CD14-positive monocyte (primary cell): ENCODE results near the gene F2R. TPM values are rescaled to one million over a fixed set of nuclear protein-coding genes. Genes with fewer than 3 reads are reported as not detected.
A peak's percentile ranks its signal among the peaks of the same experiment; 100 is the strongest.

Experiments used
- DNase-seq, 3 donors: peaks; one replicate each; pipeline ENCODE4 v3.0.0-alpha.2; 2011 to 2022
- H2AFZ ChIP-seq: 2 replicates; pipeline ENCODE4 v1.6.0; 2012; ENCODE audit warnings: mild to moderate bottlenecking, low read depth, low read length, inconsistent platforms; ENCODE audit not compliant: insufficient read depth, poor library complexity, severe bottlenecking
- H3K27ac ChIP-seq, 2 donors: 1 replicate in 1 of 2; 2 replicates in 1 of 2; pipeline ENCODE4 v1.5.1; 2012 to 2013; ENCODE audit warnings: low read length in 2 of 2, control low read depth in 1 of 2, inconsistent platforms in 1 of 2, low read depth in 1 of 2, mild to moderate bottlenecking in 1 of 2
- H3K27me3 ChIP-seq, 2 donors: one replicate each; pipeline versions ENCODE4 v1.6.0 to v1.6.1; 2011 to 2013; ENCODE audit warnings: low read length in 2 of 2; ENCODE audit not compliant: control insufficient read depth in 2 of 2, insufficient read depth in 2 of 2
- H3K36me3 ChIP-seq, 2 donors: replicated peaks in 1 of 2; 1 replicate in 1 of 2; 2 replicates in 1 of 2; pipeline versions ENCODE4 v1.5.1 to v1.6.1; 2012 to 2013; ENCODE audit warnings: low read length in 2 of 2, control low read depth in 1 of 2, inconsistent platforms in 1 of 2, mild to moderate bottlenecking in 1 of 2; ENCODE audit not compliant: insufficient read depth in 2 of 2, control insufficient read depth in 1 of 2
- H3K4me1 ChIP-seq, 2 donors: 1 replicate in 1 of 2; 2 replicates in 1 of 2; pipeline versions ENCODE4 v1.5.1 to v1.6.1; 2012 to 2013; ENCODE audit warnings: low read length in 2 of 2, control low read depth in 1 of 2, inconsistent platforms in 1 of 2, mild to moderate bottlenecking in 1 of 2, moderate library complexity in 1 of 2; ENCODE audit not compliant: insufficient read depth in 2 of 2, control insufficient read depth in 1 of 2
- H3K4me2 ChIP-seq: replicated peaks from 2 replicates; pipeline ENCODE3; 2012; ENCODE audit warnings: low read length, moderate library complexity, mild to moderate bottlenecking; ENCODE audit not compliant: poor library complexity, severe bottlenecking; ENCODE audit errors: extremely low read depth
- H3K4me3 ChIP-seq, 3 experiments: fragments of 200-600 bp in 1 of 3; sonication (generic) in 1 of 3; replicated peaks in 1 of 3; 1 replicate in 2 of 3; 2 replicates in 1 of 3; pipeline ENCODE4 v1.5.1; 2011 to 2013; ENCODE audit warnings: low read length in 3 of 3, mild to moderate bottlenecking in 3 of 3, control low read depth in 2 of 3, low read depth in 2 of 3, inconsistent platforms in 1 of 3, moderate library complexity in 1 of 3
- H3K79me2 ChIP-seq: 2 replicates; pipeline ENCODE4 v1.6.0; 2012; ENCODE audit warnings: mild to moderate bottlenecking, control low read depth, inconsistent platforms, low read length, moderate library complexity; ENCODE audit not compliant: insufficient read depth
- H3K9ac ChIP-seq: 2 replicates; pipeline ENCODE4 v1.6.0; 2017; ENCODE audit warnings: low read length, mild to moderate bottlenecking; ENCODE audit not compliant: insufficient read depth, poor library complexity, severe bottlenecking
- H3K9me3 ChIP-seq, 2 donors: replicated peaks in 1 of 2; 1 replicate in 1 of 2; 2 replicates in 1 of 2; pipeline versions ENCODE4 v1.5.1 to v1.6.1; 2012 to 2013; ENCODE audit warnings: low read length in 2 of 2, control low read depth in 1 of 2; ENCODE audit not compliant: control insufficient read depth in 1 of 2, insufficient read depth in 1 of 2
- H4K20me1 ChIP-seq: 2 replicates; pipeline ENCODE4 v1.6.0; 2012; ENCODE audit warnings: mild to moderate bottlenecking, low read length, control low read depth, moderate library complexity; ENCODE audit not compliant: insufficient read depth
- H3K27ac Mint-ChIP-seq, 7 donors: one replicate each; pipeline ENCODE4 v1.8.0; 2020; ENCODE audit warnings: mild to moderate bottlenecking in 7 of 7, mixed read lengths in 7 of 7, moderate library complexity in 6 of 7, inconsistent platforms in 2 of 7
- H3K27me3 Mint-ChIP-seq, 3 donors: one replicate each; pipeline ENCODE4 v1.8.0; 2021 to 2022; ENCODE audit warnings: low read depth in 3 of 3, mild to moderate bottlenecking in 3 of 3, mixed read lengths in 3 of 3, moderate library complexity in 3 of 3, inconsistent platforms in 1 of 3
- H3K36me3 Mint-ChIP-seq, 2 donors: one replicate each; pipeline ENCODE4 v1.8.0; 2020; ENCODE audit warnings: mixed read lengths in 2 of 2, inconsistent platforms in 1 of 2, mild to moderate bottlenecking in 1 of 2
- H3K4me1 Mint-ChIP-seq: one replicate; pipeline ENCODE4 v1.8.0; 2020; ENCODE audit warnings: mild to moderate bottlenecking, mixed read lengths
- H3K4me3 Mint-ChIP-seq, 2 donors: one replicate each; pipeline ENCODE4 v1.8.0; 2020; ENCODE audit warnings: mild to moderate bottlenecking in 2 of 2, mixed read lengths in 2 of 2, moderate library complexity in 1 of 2
- H3K9me3 Mint-ChIP-seq, 7 donors: one replicate each; pipeline ENCODE4 v1.8.0; 2020 to 2022; ENCODE audit warnings: mixed read lengths in 7 of 7, mild to moderate bottlenecking in 6 of 7, moderate library complexity in 6 of 7, inconsistent platforms in 2 of 7
- CTCF ChIP-seq: fragments of 200-600 bp; IDR thresholded peaks from one replicate; pipeline ENCODE4 v1.8.0; 2022; ENCODE audit warnings: antibody characterized with exemption, mild to moderate bottlenecking
- WGBS: methylation state at CpG from one replicate; pipeline ENCODE4 v1.1.5; 2013; ENCODE audit warnings: missing lambda C conversion rate; ENCODE audit not compliant: insufficient coverage; 5-methylcytosine and 5-hydroxymethylcytosine counted together
- intact Hi-C, 2 donors: fragments of 100-400 bp; cut with micrococcal nuclease; formaldehyde crosslinking; loops; one replicate each; pipeline versions ENCODE4 v1.15.0 to v1.15.1; 2023
- polyA plus RNA-seq, 3 donors: library from polyadenylated mRNA; depleted of rRNA in 1 of 3; unstranded in 2 of 3; stranded (reverse) in 1 of 3; fragments of 300-500 nt in 2 of 3; fragments of >200 nt in 1 of 3; fragmentation: Illumina TruSeq in 2 of 3; gene quantifications; 1 replicate in 2 of 3; 2 replicates in 1 of 3; pipeline ENCODE4 v1.2.3, GENCODE V29; 2012 to 2021

Gene F2R
- polyA plus RNA-seq, 3 donors = 0.09 to 0.33 (median 0.22) TPM

GRCh38 chr5:76692651-76693050, 23.3 kb upstream of the F2R start:
- Histone ChIP-seq H4K20me1 (no peaks in the 10 kb centered on the region), H3K36me3 (peaks cover 90 to 98% of the 10 kb centered on the region in 2 donors), H2AFZ (no peak overlapping the region), H3K79me2 (no peaks in the 10 kb centered on the region), H3K4me1 (no peaks in the 10 kb centered on the region), H3K27ac (no peak overlapping the region), H3K4me2 (no peak overlapping the region), H3K9me3 (no peaks in the 10 kb centered on the region), H3K4me3 (no peak overlapping the region), H3K27me3 (no peaks in the 10 kb centered on the region), H3K9ac (no peak overlapping the region)
- no CpG with 5 or more reads among the region's 3 CpGs for WGBS
- Mint-ChIP-seq H3K27ac (peak overlapping the region in 1 of 7 donors; percentile 1), H3K9me3 (no peaks in the 10 kb centered on the region), H3K36me3 (peaks cover 65 to 80% of the 10 kb centered on the region in 2 donors), H3K27me3 (no peaks in the 10 kb centered on the region), H3K4me1 (peaks cover 2% of the 10 kb centered on the region), H3K4me3 (no peak overlapping the region)
- DNase-seq = no peak
- TF ChIP-seq CTCF = no peak
- intact Hi-C loops = no loop called here

DNA sequence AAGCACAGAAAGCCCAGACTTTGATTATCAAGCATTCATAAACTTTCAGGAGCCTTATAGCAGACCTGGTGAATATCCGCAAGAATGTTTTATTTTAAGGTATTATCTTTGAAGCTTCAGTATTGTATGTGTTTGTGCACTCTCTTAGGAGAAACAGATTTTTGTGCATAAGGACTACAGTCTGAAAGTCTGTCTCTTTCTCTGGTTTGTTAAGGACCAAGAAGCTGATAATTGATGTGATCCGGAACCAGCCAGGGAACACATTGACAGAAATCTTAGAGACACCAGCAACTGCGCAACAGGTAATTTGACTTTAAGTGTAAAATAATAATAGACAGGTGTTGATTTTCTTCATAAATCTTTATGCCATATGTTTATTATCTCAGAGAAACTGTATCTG, 22.8 kb upstream of the F2R start:
- Histone ChIP-seq H2AFZ (no peak overlapping the region), H3K4me3 (no peak overlapping the region), H3K27ac (no peak overlapping the region), H4K20me1 (no peaks in the 10 kb centered on the region), H3K4me2 (no peak overlapping the region), H3K79me2 (no peaks in the 10 kb centered on the region), H3K36me3 (peaks cover 91 to 98% of the 10 kb centered on the region in 2 donors), H3K9me3 (no peaks in the 10 kb centered on the region), H3K27me3 (no peaks in the 10 kb centered on the region), H3K4me1 (no peaks in the 10 kb centered on the region), H3K9ac (no peak overlapping the region)
- peaks cover 2% of the 10 kb centered on the region for H3K4me1 Mint-ChIP-seq
- H3K27me3 Mint-ChIP-seq = no peaks in the 10 kb centered on the region
- 100% methylated on average over 1 of the region's 3 CpGs for WGBS
- H3K36me3 Mint-ChIP-seq = peaks cover 66 to 80% of the 10 kb centered on the region in 2 donors
- no peak for TF ChIP-seq CTCF
- H3K4me3 Mint-ChIP-seq = no peak overlapping the region
- H3K9me3 Mint-ChIP-seq = no peaks in the 10 kb centered on the region
- no peak for DNase-seq
- H3K27ac Mint-ChIP-seq = no peak overlapping the region
- intact Hi-C loops = no loop called here
